Body of pancreas (tissue), 4 donors: ENCODE measurements around the gene MAP2.

Source experiments
- CTCF ChIP-seq, 7 experiments: fragments of 450-650 bp in 4 of 7; fragments of 200-600 bp in 3 of 7; sonication (generic) in 3 of 7; IDR thresholded peaks; one replicate each; pipeline ENCODE4 v1.5.1; 2016 to 2019; ENCODE audit warnings: antibody characterized with exemption in 7 of 7
- POLR2A ChIP-seq, 3 donors: fragments of 450-650 bp; IDR thresholded peaks; one replicate each; pipeline ENCODE4 v1.6.1; 2016; ENCODE audit warnings: antibody characterized with exemption in 3 of 3, mild to moderate bottlenecking in 2 of 3

- TF ChIP-seq CTCF (IDR thresholded peaks at IDR 0.05) (peak in 2 of 7 experiments; percentile 11 to 13), POLR2A (IDR thresholded peaks at IDR 0.05) (no peak)
Measured at GRCh38 chr2:209495855-209496585, 72.2 kb downstream of the MAP2 start.
